ENCODE data around the gene CYP2W1. TPM values are rescaled to one million over a fixed set of nuclear protein-coding genes. Genes with fewer than 3 reads are reported as not detected.
"Not testable (repeated sequence)": the region's sequence is repeated elsewhere in the genome, so short reads cannot be mapped to it uniquely, and the experiment has no call there.

The CYP2W1 gene
- total RNA-seq, 4 donors from 2014 or later = 0.41 to 0.95 TPM; not detected in 2

DNA sequence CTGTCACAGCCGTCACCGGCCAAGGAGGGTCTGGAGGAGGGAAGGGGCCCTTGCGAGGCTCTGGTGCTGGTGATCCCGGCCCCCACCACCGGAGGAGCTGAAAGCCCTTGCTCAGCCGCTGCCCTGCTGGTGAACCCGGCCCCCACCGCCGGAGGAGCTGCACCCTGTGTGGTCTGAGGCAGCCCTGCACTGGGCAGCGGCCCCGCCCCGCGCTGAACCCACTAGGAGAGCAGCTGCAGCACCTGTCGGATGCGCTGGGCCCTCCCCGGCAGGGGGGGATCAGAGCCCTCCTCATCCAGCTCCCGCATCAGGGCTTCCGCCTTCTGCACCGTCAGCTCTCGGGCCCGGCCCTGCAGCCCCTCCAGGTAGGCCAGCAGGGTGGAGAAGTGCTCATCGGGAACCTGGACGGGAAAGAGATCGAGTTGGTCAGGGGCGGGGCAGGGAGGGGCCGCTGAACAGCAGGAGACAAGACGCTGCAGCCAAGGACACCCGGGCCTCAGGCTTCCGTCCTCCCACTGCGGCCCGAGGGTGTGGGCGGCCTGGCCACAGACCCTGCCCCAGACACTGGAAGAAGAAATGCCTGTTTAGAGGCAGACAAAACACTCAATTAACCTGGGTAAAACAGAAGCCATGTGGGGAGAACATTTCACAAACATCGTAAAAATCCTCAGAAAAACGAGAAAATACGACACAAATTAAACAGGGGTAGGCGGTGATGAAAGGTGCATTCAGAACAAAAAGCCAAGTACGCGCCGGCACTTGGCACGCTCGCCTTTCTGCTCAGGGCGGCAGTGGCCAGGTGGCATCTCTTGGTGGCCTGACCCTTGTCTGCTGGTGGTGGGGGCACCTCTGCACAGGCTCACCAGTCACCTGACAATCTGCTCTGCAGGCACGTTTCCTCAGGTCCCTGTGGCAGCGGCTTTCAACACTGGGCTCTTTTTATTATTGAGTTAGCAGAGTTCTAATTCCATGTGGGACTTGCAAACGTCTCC is 14.7 kb downstream of the CYP2W1 start:
- TF ChIP-seq, protein P1, sequence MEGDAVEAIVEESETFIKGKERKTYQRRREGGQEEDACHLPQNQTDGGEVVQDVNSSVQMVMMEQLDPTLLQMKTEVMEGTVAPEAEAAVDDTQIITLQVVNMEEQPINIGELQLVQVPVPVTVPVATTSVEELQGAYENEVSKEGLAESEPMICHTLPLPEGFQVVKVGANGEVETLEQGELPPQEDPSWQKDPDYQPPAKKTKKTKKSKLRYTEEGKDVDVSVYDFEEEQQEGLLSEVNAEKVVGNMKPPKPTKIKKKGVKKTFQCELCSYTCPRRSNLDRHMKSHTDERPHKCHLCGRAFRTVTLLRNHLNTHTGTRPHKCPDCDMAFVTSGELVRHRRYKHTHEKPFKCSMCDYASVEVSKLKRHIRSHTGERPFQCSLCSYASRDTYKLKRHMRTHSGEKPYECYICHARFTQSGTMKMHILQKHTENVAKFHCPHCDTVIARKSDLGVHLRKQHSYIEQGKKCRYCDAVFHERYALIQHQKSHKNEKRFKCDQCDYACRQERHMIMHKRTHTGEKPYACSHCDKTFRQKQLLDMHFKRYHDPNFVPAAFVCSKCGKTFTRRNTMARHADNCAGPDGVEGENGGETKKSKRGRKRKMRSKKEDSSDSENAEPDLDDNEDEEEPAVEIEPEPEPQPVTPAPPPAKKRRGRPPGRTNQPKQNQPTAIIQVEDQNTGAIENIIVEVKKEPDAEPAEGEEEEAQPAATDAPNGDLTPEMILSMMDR (IDR thresholded peaks at IDR 0.05) = no peak
- TF ChIP-seq POLR2A (IDR thresholded peaks at IDR 0.05) (no peak), POLR2AphosphoS5 (IDR thresholded peaks at IDR 0.05) (no peak), EP300 (IDR thresholded peaks at IDR 0.05; ENCODE audit: low read depth) (no peak)
- WGBS, 2 donors (ENCODE audit: low coverage in 1 of 2) = 75 to 83% methylated on average over 1 to 34 of the region's 45 CpGs
- H3K36me3 ChIP-seq = no peaks in the 10 kb centered on the region
- intact Hi-C loops (cut with DNase I; ENCODE audit: low total_unique reads) = loop anchor here (10.0 kb wide), 1 partner anchor 167 kb away; the partner anchor contains the start of gene ZFAND2A
- no peaks in the 10 kb centered on the region for H3K9me3 ChIP-seq
- no peak overlapping the region for H3K4me3 ChIP-seq
- peaks cover 0 to 22% (median 7%) of the 10 kb centered on the region in 4 donors for H3K4me1 ChIP-seq
- peak; percentile 60 for DNase-seq
- H3K27me3 ChIP-seq = no peaks in the 10 kb centered on the region
- H3K27ac ChIP-seq = peak overlapping the region in 2 of 4 donors; percentile 10 to 12
- in situ Hi-C loops (cut with MboI; ENCODE audit: low pct_ligation_motif_present in 1 of 4, low pct_unique_long_range_greater_than_20kb in 1 of 4, low sequenced_read_pairs in 3 of 4) = loop anchor here (10.0 to 25.0 kb wide), 4 partner anchors 67 to 167 kb away; partner anchors contain the start of gene ZFAND2A (in 3 of the 4)

DNA sequence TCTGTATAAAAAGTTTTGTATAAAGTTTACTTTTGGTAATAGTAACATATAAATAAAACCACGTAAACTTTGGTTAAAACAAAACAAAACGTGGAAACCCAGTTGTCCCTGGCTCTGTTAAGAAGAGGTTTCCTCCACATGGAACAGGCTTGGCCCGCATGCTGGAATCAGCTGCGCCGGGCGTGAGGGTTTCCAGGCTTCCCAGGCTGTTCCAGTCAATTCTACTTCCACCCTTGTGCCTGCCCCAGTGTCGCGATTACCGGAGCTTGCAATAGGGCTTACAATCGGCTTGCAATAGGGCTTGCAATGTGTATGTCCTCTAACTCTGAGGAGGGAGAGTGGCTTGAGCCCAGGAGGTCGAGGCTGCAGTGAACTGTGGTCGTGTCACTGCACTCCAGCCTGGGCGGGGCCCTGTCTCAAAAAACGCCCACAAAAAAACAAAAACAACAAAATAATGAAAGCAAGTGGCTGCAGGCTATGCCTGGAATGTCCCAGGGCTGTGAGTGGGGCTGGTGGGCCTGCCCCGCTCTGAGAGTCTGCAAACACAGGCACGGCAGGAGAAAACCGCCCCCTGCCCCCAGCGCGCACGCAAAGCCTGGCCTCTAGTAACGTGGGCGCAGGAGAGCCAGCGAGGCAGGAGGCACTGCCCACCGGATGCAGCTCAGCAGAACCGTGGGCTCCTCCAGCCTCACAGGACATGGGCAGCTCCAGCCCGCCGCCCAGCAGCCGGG is 16.3 kb downstream of the CYP2W1 start:
- Histone ChIP-seq H3K4me1 (peaks cover 0 to 13% (median 2%) of the 10 kb centered on the region in 4 donors), H3K27me3 (no peaks in the 10 kb centered on the region), H3K4me3 (no peak overlapping the region), H3K9me3 (no peaks in the 10 kb centered on the region), H3K36me3 (no peaks in the 10 kb centered on the region), H3K27ac (no peak overlapping the region)
- intact Hi-C loops (cut with DNase I; ENCODE audit: low total_unique reads) (loop anchor here (10.0 kb wide), 1 partner anchor 165 kb away; the partner anchor contains the start of gene ZFAND2A), in situ Hi-C loops (cut with MboI; ENCODE audit: low pct_ligation_motif_present in 1 of 4, low pct_unique_long_range_greater_than_20kb in 1 of 4, low sequenced_read_pairs in 3 of 4) (loop anchor here (10.0 to 25.0 kb wide), 4 partner anchors 65 to 165 kb away; partner anchors contain the start of gene ZFAND2A (in 3 of the 4))
- WGBS, 2 donors (ENCODE audit: low coverage in 1 of 2) = 86 to 88% methylated on average over 6 to 28 of the region's 28 CpGs
- no peak for DNase-seq
- TF ChIP-seq, protein P1 (IDR thresholded peaks at IDR 0.05) = no peak
- TF ChIP-seq POLR2A (IDR thresholded peaks at IDR 0.05) (no peak), EP300 (IDR thresholded peaks at IDR 0.05; ENCODE audit: low read depth) (no peak), POLR2AphosphoS5 (IDR thresholded peaks at IDR 0.05) (no peak)

DNA sequence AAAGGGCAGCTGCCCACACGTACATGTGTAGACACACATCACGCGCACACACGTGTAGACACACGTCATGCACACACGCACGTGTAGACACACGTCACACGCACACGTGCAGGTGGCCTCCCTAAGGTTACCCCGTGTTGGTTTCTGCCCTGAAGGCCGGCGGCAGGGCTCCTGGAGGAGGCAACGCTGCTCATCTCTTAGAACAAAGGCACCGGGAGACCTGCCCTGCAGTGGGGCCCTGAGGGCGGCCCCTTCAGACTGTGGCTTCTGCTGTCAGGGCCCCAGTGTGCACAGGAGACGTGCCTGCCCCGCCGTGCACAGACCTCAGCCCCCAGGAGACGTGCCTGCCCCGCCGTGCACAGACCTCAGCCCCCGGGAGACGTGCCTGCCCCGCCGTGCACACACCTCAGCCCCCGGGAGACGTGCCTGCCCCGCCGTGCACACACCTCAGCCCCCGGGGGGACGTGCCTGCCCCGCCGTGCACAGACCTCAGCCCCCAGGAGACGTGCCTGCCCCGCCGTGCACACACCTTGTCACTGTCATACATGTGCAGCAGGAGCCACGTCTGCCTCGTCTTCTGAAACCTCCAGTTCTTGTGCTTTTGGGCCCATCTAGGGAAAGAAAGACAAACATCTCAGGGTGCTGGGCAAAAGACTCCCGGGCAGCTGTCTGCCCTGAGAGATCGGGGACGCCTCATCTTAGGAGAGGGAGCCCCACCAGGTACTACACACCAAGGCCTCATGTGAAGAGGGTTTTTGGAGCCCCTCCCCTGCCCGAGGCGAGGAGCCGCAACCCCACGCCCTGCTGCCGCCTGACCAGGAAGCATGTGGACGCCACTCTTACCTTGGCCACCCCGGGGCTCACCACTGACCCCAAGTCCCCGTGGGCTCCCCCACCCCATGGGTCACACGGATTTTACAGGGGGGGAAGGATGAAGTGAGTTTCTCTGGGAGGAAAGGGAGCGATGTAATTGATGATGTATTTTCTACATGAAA is 17.3 kb downstream of the CYP2W1 start:
- H3K27ac ChIP-seq = no peak overlapping the region
- intact Hi-C loops (cut with DNase I; ENCODE audit: low total_unique reads) = loop anchor here (10.0 kb wide), 1 partner anchor 165 kb away; the partner anchor contains the start of gene ZFAND2A
- WGBS, 2 donors (ENCODE audit: low coverage in 1 of 2) = 88% methylated on average over 45 of the region's 52 CpGs; no CpG with 5 or more reads in 1 of the 2 donors
- peaks cover 0 to 13% (median 2%) of the 10 kb centered on the region in 4 donors for H3K4me1 ChIP-seq
- no peak for DNase-seq
- in situ Hi-C loops (cut with MboI; ENCODE audit: low pct_ligation_motif_present in 1 of 4, low pct_unique_long_range_greater_than_20kb in 1 of 4, low sequenced_read_pairs in 3 of 4) = loop anchor here (10.0 to 25.0 kb wide), 4 partner anchors 65 to 165 kb away; partner anchors contain the start of gene ZFAND2A (in 3 of the 4)
- H3K36me3 ChIP-seq = no peaks in the 10 kb centered on the region
- H3K9me3 ChIP-seq = no peaks in the 10 kb centered on the region
- no peaks in the 10 kb centered on the region for H3K27me3 ChIP-seq
- H3K4me3 ChIP-seq = no peak overlapping the region
- TF ChIP-seq, protein P1 (IDR thresholded peaks at IDR 0.05) = no peak

DNA sequence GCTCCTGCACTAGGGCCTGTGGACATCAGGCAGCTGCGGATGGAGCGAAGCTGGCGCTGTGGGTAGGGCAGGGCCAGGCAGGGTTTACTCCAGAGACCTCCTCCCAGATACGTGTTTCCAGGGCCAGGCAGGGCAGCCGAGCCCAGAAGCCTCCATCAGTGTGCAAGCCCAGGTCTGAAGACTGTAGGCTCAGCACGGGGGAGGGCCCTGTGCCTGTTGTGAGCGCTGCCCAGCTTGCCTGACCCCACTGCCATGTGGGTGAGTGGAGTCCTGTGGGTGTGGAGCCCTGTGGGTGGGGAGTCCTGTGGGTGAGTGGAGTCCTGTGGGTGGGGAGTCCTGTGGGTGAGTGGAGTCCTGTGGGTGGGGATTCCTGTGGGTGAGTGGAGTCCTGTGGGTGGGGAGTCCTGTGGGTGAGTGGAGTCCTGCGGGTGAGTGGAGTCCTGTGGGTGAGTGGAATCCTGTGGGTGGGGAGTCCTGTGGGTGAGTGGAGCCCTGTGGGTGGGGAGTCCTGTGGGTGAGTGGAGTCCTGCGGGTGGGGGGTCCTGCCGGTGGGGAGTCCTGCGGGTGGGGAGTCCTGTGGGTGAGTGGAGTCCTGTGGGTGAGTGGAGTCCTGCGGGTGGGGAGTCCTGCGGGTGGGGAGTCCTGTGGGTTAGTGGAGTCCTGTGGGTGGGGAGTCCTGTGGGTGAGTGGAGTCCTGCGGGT is 18.2 kb downstream of the CYP2W1 start:
- in situ Hi-C loops (cut with MboI; ENCODE audit: low pct_ligation_motif_present in 1 of 4, low pct_unique_long_range_greater_than_20kb in 1 of 4, low sequenced_read_pairs in 3 of 4); H3K27ac ChIP-seq; DNase-seq; H3K9me3 ChIP-seq; H3K27me3 ChIP-seq; intact Hi-C loops (cut with DNase I; ENCODE audit: low total_unique reads); H3K36me3 ChIP-seq; H3K4me3 ChIP-seq: not testable (repeated sequence)
- H3K4me1 ChIP-seq = peaks cover 0 to 13% (median 2%) of the 10 kb centered on the region in 4 donors
- WGBS, 2 donors (ENCODE audit: low coverage in 1 of 2) = 79% methylated on average over 12 of the region's 14 CpGs; no CpG with 5 or more reads in 1 of the 2 donors

DNA sequence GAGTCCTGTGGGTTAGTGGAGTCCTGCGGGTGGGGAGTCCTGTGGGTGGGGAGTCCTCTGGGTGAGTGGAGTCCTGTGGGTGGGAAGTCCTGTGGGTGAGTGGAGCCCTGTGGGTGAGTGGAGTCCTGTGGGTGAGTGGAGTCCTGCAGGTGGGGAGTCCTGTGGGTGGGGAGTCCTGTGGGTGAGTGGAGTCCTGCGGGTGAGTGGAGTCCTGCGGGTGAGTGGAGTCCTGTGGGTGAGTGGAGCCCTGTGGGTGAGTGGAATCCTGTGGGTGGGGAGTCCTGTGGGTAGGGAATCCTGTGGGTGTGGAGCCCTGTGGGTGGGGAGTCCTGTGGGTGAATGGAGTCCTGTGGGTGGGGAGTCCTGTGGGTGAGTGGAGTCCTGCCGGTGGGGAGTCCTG is 19.0 kb downstream of the CYP2W1 start:
- peaks cover 0 to 12% (median 2%) of the 10 kb centered on the region in 4 donors for H3K4me1 ChIP-seq
- H3K4me3 ChIP-seq; H3K9me3 ChIP-seq; H3K36me3 ChIP-seq; H3K27me3 ChIP-seq; in situ Hi-C loops (cut with MboI; ENCODE audit: low pct_ligation_motif_present in 1 of 4, low pct_unique_long_range_greater_than_20kb in 1 of 4, low sequenced_read_pairs in 3 of 4); DNase-seq; intact Hi-C loops (cut with DNase I; ENCODE audit: low total_unique reads); H3K27ac ChIP-seq: not testable (repeated sequence)
- WGBS, 2 donors (ENCODE audit: low coverage in 1 of 2) = 77% methylated on average over 3 of the region's 4 CpGs; no CpG with 5 or more reads in 1 of the 2 donors

Measured in transverse colon (tissue), 4 donors.